Measurements from ENCODE around the gene GAPVD1. TPM values are rescaled to one million over a fixed set of nuclear protein-coding genes. Genes with fewer than 3 reads are reported as not detected.

GAPVD1 gene
- total RNA-seq, 1 experiment from 2014 or later, result 39.5 TPM

- no peaks in the 10 kb centered on the region for H3K9me3 Mint-ChIP-seq
- Histone ChIP-seq H3K9me3 (ENCODE audit: control insufficient read depth, low read depth, low read length) (no peaks in the 10 kb centered on the region), H3K23me2 (ENCODE audit: insufficient read length, low read depth, low read length, poor library complexity, severe bottlenecking) (no peaks in the 10 kb centered on the region), H3K56ac (ENCODE audit: insufficient read length, low read depth, low read length) (no peak overlapping the region), H4K5ac (ENCODE audit: insufficient read length, low read depth, low read length) (no peak overlapping the region), H2AFZ (ENCODE audit: low read length) (no peak overlapping the region), H3K4me1 (ENCODE audit: insufficient read depth, low read length) (peaks cover 3% of the 10 kb centered on the region; the same call in 1 of the 2 replicates), H4K20me1 (ENCODE audit: control insufficient read depth, insufficient read depth, insufficient read length) (no peaks in the 10 kb centered on the region), H3K27ac (ENCODE audit: insufficient read length, low read depth, low read length) (no peak overlapping the region), H3K27me3 (ENCODE audit: insufficient read depth, low read length) (no peaks in the 10 kb centered on the region), H3K4me2 (ENCODE audit: insufficient read depth, insufficient read length, low read length) (peak overlapping the region; percentile 19), H2BK120ac (ENCODE audit: low read depth, low read length, poor library complexity, severe bottlenecking) (no peak overlapping the region), H4K91ac (ENCODE audit: insufficient read length, low read depth, low read length) (no peak overlapping the region), H2BK5ac (ENCODE audit: insufficient read length, low read length) (no peak overlapping the region), H4K8ac (replicated peaks; ENCODE audit: insufficient read length, low read depth, low read length) (no peak overlapping the region), H3K79me2 (ENCODE audit: insufficient read depth, low read length) (no peaks in the 10 kb centered on the region), H2BK12ac (ENCODE audit: insufficient read length, low read depth, low read length) (no peak overlapping the region), H2BK15ac (ENCODE audit: low read depth, low read length) (no peak overlapping the region), H2BK20ac (ENCODE audit: low read depth, low read length, poor library complexity, severe bottlenecking) (no peak overlapping the region), H3K23ac (ENCODE audit: insufficient read length, low read depth, low read length) (no peak overlapping the region), H3K79me1 (ENCODE audit: insufficient read depth, low read depth, low read length, poor library complexity, severe bottlenecking) (peaks cover 2% of the 10 kb centered on the region), H3K14ac (ENCODE audit: insufficient read depth, low read length) (no peak overlapping the region), H3K18ac (ENCODE audit: insufficient read length, low read depth, low read length) (no peak overlapping the region), H3T11ph (ENCODE audit: low read length) (no peak overlapping the region), H3K4ac (ENCODE audit: low read depth, low read length) (no peak overlapping the region), H2AK5ac (ENCODE audit: insufficient read length, low read length) (no peak overlapping the region), H3K9ac (ENCODE audit: extremely low read depth, insufficient read length, low read length) (no peak overlapping the region)
- no peak overlapping the region; a peak in 1 of 5 replicates for H3K4me3 Mint-ChIP-seq
- TF ChIP-seq CTCF (conservative IDR thresholded peaks at IDR 0.05), result no peak
- no peaks in the 10 kb centered on the region for H3K27me3 Mint-ChIP-seq (ENCODE audit: low read depth)
- peaks cover 10 to 38% (median 28%) of the 10 kb centered on the region in 3 experiments; a peak in 6 of 7 replicates for H3K36me3 Mint-ChIP-seq (ENCODE audit: insufficient read depth in 1 of 3, low read depth in 3 of 3)
- peak; percentile 58 for DNase-seq
- no CpG with 5 or more reads among the region's 3 CpGs for WGBS (ENCODE audit: extremely low coverage, insufficient read length, low lambda C conversion rate)
- H3K27ac Mint-ChIP-seq, result no peak overlapping the region; a peak in 1 of 7 replicates
- H3K4me1 Mint-ChIP-seq, result peaks cover 23 to 30% of the 10 kb centered on the region in 2 experiments
These were observed 82.1 kb downstream of the GAPVD1 start for GRCh38 chr9:125343518-125344275.

Data from H9 (cell line).